ENCODE data around the gene AKAP5.

The AKAP5 gene, protein sequence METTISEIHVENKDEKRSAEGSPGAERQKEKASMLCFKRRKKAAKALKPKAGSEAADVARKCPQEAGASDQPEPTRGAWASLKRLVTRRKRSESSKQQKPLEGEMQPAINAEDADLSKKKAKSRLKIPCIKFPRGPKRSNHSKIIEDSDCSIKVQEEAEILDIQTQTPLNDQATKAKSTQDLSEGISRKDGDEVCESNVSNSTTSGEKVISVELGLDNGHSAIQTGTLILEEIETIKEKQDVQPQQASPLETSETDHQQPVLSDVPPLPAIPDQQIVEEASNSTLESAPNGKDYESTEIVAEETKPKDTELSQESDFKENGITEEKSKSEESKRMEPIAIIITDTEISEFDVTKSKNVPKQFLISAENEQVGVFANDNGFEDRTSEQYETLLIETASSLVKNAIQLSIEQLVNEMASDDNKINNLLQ

DNA sequence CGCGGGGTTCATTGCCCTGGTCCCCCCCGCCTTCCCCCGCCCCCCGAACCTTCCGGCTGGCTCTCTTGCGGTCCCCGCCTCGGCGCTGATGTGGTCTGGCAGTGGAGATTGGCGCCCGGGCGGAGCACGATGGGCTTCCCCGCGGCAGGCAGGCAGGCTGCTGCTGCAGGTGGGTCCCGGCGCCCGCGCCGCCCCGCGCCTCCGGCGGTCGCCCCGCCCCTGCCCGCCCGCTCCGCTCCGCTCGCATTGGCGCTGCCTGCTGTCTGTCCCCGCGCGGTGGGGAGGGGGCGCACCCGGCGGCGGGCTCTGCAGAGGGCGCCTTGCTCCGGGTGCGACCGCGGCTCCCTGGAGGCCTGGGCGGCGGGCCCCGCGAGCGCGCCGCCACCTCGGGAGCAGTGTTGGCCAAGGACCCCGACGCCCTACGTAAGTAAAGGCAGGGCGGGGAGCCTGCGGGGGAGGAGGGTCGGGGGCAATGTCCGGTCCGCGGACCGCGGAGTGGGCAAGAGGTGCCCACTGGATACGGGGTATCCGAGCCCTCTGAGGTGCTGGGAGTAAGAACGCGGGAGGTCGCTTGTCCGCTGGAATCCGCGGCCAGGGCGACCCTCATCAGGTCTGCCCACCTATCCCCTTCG lies at the start of gene AKAP5:
AKAP5 (plus strand) TSS at position 309 of the 632 bp plus-strand sequence. CDS start 2,896 bp downstream, outside the sequence.
- peak; percentile 51 for DNase-seq

DNA sequence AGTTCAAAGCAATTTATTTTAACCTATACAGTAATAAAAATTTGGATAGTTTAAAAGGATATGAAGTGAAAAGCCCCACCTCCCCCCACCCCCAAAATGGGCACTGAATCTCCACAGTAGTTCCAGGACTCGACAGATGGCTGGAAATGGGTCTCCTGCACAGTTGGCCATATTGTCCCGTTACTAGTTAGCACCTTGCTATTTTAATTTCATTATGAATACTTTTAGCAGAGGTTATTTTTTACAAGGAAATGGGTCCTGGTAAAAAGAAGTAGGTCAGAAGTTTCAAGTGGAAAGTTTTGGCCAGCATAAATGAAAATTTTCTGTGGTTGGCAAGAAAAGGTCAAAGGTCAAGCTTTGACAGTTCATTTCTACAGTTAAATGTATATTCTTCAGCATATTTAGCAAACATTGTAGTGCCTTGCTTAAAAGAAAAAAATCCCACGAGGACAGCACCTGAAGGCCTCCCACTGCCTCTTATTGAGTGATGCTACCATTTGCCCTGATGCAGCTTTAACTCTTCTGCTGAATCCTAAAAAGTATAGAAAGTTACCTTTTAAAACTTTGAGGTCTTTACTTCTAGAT lies 48.9 kb upstream of the AKAP5 start:
- DNase-seq, result no peak

DNA sequence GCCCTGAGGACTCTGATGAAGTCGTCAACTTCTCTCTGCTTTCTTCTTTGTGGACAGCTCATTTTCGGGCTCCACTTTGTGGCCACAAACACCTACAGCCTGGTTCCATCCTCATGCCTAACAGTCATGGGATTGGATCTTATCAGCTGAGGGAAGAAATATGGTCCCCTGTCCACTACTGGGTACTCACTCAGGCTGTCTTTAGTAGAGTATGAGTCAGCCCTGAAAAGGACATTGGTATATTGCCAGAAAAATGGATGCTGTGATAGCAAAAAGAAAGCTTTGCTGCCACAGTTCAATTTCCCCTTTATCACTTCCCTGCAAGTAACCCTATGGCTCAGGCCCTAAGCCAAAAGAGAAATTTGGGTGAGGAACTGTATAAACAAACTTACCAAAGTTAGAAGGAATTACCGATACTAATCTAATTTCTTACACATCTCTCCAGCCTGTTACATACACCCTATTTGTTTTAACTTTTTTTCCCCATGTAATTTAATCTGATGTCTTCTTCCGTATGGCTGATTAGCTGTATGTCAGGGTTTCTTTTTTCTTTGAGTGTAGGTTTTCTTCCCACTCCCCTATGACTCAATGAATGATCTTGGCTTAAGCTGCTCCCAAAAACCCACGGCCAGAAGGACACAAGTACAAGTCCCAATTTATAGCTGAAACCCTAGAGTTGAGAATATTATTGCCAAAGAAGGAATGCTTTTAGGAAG lies 48.1 kb upstream of the AKAP5 start:
- no peak for DNase-seq

DNA sequence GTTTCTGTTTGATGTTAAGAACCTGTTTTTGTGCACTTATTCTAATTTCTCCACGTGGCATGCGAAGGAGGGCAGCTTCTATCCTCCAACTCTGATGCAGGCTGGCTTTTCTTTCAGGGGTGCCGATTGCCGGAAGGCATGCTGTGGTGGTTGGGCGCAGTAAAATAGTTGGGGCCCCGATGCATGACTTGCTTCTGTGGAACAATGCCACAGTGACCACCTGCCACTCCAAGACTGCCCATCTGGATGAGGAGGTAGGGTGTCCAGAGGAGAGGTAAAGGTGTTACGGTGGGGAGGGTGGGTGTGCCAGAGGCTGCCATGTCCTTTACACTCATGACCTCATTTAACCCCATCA lies 47.6 kb upstream of the AKAP5 start:
- DNase-seq, result no peak

DNA sequence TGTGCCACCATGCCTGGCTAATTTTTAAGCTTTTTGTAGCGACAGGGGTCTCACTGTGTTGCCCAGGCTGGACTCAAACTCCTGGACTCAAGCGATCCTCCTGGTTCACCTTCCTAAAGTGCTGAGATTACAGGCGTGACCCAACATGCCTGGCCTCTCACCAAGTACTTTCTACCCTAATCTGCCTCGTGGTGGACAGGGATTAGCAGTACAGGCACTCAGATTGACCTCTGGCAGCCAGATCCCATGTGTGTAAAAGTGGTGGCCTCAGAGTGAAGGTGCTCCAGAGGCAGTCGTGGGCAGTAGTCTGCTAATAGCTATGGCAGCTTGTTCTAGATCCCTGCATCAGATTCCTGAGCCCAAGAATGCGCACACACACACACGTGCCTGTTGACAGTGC lies 46.3 kb upstream of the AKAP5 start:
- DNase-seq, result no peak

DNA sequence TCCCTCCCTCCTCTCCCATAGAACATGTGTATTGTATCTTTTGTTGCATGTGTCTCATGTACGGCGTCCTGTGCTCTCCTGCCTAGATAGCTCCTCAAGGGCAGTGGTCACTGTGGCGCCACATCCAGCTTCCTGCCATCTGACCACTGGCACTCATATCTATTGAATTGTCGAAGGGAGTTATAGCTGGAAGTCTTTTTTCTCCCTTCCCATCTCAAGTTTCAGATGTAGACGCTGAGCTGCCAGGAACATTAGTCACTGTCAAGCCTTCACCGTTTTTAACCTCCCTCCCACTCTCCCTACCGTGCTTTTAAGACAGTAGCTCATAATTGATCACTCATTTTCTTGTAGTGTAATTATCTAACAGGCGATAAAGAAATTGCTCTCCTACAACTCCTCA lies 44.1 kb upstream of the AKAP5 start:
- DNase-seq, result no peak

DNA sequence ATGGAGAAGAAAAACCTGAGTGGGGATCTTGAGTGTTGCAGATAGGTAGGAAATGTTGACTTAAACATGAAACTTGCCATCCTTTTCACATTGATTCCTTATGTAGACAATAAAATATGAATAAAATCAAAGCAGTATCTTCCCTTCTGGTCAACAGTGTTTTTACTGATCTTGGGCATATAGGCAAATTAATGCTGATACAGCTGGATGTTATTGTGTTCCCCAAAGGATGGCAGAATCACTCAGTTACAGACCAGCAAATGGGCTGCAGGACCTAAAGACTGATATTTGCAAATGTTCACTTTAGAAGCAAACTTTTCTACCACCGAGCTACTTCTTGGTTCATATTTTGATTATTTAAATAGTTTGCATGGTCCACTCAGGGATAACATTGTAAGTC lies 43.3 kb upstream of the AKAP5 start:
- no peak for DNase-seq

DNA sequence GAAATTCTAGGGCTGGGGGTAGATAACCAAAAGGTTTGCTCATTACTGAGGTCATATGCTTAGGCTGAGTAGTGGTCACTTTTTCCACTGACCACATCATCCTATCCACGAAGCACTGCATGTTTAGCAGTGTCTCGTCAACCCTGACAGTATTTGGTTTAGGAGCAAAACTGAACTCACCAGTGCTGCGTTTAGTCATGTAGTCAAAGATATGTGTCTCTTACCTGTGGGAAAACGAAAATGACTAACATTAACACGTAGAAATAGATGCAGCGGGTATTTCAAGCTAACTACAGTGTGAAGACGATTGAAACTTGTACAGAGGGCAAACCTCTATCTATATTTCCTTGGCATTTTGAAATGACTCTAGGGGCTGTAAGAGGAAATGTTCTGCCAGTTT lies 42.5 kb upstream of the AKAP5 start:
- no peak for DNase-seq

DNA sequence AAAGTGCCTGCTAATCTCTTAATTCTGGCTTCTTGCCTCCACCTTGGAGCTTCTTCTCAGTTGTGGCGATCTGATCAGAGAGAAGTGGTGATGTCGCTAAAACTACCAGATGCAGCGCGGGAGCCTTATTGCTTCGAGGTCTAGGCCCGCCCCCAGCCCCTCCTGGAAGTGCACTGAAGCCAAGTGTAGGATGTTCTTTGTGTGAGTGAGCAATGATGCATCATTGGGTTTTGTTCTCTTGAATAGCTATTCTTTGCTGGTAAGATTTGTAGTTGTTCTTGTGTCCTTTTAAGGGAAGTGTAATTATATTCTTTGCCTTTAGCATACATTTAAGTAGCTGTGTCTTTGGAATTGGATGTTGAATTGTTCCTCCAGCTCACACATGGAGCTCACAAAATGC lies 41.3 kb upstream of the AKAP5 start:
- DNase-seq, result no peak

DNA sequence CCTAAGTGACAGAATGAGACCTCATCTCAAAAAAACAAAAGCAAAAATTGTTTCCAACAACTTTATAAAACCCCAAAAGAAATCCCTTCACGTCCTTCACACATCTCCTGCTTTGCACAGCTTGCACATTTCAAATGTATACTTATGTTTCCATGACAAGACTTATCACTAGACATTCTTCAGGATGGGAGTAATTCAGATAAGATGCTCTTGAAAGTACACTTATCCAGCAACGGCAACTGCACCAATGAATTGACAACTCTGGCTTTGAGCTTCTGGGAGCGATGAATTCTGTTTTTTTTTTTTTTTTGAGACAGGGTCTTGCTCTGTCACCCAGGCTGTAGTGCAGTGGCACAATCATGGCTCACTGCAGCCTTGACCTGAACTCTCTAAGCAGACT lies 30.8 kb upstream of the AKAP5 start:
- DNase-seq, result no peak

DNA sequence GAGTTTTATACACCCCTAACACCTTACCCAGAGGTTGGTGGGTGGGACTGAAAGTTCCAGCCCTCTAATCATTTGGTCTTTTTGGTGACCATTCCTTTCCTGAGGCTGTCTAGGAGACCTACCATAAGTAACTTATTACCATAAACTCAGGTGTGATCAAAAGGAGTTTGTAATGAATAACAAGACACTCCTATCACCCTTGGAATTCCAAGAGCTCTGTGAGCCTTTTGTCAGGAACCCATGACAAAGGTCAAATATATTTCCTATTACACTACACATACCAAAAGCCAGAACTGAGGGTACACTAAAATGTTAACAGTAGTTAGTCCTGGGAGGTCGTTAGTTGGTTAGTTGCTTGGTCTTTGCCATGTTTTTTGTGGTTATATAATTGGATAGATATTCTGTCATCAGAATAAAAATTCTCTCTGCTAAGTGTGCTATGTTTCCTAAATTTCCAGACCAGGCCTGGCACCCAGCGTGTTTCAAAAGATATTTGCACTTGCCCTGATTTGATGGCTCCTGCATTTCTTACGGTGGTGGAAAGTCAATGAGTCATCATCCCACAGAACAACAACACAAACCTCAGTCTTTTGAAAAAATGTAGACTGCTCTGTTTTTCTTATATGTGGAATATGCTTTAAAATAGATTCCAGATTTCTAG lies 27.0 kb upstream of the AKAP5 start:
- no peak for DNase-seq

DNA sequence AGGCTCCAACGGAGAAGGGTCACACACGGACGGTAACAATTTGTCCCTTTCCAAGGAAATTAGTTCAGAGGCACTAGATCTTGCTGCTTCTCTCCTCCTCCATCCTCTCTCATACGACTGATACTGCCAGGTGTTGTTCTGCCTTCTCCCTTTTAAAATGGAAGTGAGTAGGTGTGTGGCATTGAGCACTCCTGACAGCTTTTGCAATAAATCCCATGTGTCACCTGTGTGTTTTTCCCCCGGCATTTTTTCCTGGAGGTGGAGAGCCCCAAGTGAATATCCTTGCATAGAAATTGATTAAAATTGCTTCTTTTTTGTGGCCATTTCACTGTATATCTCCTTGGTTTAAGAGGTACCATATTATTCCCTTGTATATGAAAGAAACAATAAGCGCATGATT lies 26.2 kb upstream of the AKAP5 start:
- no peak for DNase-seq

DNA sequence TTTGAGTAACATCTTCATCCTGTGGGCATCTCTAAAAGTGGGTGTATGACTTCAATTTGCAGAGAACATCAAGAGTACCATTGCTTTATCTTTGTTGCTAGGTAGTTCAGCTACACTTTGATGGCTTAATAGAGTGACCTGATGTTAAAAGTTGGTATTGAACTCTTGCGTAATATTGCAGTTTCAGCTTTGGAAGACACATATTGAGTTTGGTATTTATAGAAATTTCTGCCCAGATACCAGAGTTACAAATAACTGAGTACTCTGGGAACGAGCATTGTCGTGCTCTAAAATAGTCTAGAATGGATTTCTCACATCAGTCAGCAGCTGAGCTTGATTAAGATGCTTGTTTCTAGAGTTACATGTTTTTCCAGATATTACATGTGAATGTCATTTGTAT lies 24.8 kb upstream of the AKAP5 start:
- DNase-seq, result no peak

DNA sequence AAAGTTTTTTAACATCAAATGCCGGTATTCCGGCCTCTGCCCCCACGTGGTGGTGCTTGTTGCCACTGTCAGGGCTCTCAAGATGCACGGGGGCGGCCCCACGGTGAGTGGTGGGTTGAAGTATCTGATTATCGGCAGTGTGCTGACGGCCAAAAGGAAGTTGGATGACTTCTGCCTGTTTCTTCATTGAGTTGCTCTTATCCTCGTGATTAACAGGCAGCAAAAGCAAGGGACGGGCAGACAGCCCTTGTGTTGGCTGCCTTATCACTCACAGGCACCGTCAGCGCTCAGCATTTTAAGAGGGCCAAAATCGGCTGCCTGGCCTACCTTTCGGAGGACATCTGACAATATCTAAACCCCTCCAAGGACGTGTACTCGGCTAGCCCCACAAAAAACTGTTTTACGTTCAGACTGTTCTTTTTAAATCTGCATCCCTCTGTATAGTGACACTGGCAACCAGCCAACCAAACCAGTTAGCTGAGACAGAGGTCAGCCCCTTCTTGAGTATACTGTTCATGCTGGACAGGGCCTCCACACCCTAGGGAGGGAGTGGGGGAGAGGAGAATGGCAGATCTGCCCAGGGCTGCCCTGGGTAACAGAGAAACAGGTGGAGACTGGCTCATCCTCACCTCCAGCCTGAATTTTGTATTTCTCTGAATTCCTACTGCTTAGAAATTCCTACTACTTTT lies 22.9 kb upstream of the AKAP5 start:
- no peak for DNase-seq

DNA sequence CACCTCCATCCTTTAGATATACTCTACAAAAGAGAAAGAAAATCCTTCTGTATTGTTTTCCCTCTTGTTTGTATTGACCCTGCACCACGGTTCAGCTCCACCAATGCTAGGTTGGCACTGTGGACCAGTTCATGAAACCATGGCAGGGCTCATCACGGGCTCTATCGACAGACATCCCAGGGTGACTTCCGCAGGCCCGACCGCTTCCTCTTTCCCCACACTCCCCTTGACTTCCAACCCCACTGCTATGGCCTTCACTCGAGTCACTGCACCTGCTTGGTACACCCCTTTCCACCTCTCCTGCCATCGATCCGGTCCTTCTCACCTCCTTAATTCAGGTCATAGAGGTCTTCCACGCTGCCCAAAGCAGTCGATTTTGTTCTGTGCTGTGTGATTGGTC lies 21.2 kb upstream of the AKAP5 start:
- DNase-seq, result no peak

DNA sequence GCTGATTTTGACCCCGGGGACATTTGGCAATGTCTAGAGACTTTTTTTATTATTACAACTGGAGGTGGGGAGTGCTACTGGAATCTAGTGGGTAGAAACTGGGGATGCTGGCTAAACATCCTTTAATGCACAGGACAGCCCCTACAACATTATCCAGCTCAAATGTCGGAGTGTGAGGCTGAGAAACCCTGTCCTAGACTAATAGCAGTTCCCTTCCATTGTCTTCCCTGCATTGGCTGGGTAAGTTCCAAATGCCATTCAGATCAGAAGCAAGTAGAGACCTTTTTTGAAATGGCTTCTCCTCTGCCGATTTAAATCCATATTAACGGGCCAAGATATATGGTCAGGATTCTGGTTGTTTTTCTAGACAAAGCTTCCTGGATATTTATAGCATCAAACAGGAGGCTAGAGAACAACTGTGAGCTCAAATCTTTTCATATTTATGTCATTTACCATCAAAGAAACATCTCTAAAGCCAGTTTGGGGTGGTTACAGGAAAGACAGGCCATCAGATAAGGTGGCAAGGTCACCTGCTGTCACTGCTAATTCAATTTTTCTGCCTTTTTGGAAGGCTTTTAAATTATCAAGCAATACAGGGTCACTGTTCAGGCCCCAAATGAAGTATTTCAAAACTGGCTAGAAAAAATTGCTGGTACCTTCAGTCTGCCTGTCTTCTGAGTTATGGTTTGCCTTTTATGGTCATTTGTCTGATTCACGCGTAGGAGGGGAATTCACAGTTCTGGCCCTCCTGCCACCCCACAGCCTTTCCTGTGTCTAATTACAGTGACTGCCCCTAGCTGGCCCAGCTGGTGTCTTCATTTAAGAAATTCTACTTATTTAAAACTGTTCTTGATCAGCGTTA lies 20.1 kb upstream of the AKAP5 start:
- peak; percentile 34 for DNase-seq

DNA sequence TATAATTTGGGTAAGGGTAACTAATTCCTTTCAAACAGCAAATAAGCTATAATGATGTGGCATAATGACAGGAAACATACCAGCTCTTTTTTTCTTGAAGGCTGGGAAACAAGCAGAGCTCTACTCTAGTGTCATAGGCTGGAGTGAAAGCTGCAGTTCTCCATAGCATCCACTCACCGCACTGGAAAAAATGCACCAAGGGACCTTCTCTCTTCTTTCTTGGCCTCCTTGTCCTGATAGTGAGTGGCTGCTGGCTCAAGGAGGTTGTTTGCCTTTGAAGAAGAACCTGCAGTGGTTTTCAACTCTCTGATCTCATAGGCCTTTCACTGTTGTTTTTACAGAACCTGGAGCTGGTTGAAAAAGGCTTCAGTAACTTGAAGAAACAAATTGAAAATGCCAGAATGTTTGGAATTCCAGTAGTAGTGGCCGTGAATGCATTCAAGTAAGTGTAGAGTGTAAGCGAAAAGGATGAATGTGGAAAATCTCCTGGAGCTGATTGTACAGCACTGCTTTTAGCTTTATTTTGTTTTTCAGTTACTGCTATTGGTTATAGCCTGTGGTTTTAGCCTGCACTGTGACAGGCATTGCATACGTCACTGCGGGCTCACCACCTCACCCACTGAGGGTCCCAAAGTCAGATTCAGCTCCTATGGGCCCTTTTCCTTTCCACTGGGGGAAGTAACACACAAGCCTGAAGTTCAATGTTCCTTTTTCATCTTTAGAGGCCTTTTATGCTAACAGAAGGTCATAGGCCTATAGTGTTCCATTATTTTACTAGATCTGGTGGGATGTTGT lies 17.2 kb upstream of the AKAP5 start:
- no peak for DNase-seq

DNA sequence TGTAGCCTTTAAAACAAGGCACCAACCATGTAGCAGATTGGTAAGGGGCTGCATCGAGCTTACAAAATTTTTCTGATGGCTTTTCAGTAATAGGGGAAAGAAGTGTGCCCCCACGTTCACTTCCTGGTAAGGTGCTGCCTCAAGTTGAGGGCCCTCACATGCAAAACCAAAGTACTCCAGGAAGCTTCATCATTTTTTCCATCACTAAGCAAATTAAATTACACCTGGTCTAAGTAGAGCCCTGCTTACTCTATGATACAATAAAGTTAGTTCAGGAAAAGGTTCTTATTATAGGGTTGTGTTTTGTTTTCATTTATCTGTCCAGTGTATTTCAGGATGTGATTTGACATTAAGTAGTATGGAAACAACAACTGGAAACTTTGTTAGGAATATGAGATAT lies 15.0 kb upstream of the AKAP5 start:
- no peak for DNase-seq

DNA sequence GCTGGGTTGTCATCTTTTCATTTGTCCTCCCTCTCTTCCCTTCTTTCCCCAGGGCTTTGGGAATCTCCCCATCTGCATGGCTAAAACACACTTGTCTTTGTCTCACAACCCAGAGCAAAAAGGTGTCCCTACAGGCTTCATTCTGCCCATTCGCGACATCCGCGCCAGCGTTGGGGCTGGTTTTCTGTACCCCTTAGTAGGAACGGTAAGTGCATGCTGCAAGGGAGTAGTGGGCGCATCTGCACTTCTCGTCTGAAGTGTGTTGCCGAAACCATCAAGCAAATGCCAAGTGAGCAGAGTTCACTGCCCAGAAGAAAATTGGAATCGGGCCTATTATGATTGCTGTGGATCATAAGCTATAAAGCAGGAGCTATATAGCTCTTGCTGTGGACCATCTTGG lies 10.6 kb upstream of the AKAP5 start:
- DNase-seq, result no peak

DNA sequence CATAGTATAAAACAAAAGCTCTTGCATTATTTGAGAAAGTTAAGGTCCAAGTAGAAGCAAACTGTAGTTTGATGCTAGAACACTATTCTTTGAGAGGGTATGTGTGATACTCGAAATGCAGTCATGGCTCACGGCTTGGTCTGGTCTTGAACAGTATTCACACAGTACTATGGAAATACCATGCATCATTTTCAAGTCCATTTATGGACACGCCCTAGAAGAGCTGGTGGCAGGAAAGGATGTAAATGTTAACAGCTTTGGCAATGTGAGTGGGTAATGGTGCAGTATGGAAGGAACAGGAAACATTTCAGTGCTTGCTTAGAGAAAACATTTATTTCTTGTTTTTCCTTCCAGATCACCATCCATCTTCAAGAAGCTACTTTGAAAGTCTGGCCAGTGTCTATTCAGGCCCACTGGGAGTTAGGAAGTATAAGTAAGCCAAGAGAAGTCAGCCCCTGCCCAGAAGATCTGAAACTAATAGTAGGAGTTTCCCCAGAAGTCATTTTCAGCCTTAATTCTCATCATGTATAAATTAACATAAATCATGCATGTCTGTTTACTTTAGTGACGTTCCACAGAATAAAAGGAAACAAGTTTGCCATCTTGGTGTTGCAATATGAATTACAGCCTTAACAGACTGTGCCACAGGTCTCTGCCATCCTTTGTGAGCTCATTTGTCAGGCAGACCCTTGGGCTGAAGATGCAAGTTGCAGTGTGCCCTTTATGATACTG lies 5.7 kb upstream of the AKAP5 start:
- no peak for DNase-seq

Data from activated gamma-delta T cell treated with Interleukin-2 at 50 U/mL for 16 hours (primary cell).